ENCODE data around the gene GOLGA8N.
A peak's percentile ranks its signal among the peaks of the same experiment; 100 is the strongest.

DNA sequence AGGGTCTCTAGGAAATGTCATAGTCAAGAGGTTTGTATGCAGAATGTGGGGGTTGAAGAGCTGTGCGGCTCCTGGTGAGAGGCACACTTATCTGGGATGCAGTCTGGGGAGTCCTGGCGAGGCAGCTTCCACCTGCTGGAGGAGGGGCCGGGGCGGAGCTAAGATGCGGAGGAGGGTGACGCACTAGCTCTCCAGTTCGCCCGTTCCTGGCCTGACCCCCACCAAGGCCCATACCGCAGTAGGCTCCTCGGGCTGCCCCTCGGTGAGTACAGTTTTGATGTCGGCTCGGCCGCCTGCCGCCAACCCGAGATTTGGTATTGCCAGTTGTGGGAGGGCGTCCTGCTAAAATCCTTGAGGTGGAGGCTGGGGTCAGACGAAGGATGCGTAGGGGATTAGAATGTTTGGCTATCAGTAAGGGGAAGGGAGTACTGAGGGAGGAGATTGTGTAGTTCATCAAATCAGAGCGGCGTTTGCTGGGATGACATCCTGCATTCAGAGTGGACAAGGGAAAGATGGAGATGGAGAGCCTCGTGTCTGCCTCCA is 48.3 kb downstream of the GOLGA8N start, which contains the start of gene SCG5:
- peak; percentile 53 for TF ChIP-seq POLR2AphosphoS5 (IDR thresholded peaks at IDR 0.05; ENCODE audit: low read depth, low read length)
- no peak for TF ChIP-seq TAF1 (IDR thresholded peaks at IDR 0.05; ENCODE audit: borderline replicate concordance, insufficient read depth, low read length)
- TF ChIP-seq, protein P1, sequence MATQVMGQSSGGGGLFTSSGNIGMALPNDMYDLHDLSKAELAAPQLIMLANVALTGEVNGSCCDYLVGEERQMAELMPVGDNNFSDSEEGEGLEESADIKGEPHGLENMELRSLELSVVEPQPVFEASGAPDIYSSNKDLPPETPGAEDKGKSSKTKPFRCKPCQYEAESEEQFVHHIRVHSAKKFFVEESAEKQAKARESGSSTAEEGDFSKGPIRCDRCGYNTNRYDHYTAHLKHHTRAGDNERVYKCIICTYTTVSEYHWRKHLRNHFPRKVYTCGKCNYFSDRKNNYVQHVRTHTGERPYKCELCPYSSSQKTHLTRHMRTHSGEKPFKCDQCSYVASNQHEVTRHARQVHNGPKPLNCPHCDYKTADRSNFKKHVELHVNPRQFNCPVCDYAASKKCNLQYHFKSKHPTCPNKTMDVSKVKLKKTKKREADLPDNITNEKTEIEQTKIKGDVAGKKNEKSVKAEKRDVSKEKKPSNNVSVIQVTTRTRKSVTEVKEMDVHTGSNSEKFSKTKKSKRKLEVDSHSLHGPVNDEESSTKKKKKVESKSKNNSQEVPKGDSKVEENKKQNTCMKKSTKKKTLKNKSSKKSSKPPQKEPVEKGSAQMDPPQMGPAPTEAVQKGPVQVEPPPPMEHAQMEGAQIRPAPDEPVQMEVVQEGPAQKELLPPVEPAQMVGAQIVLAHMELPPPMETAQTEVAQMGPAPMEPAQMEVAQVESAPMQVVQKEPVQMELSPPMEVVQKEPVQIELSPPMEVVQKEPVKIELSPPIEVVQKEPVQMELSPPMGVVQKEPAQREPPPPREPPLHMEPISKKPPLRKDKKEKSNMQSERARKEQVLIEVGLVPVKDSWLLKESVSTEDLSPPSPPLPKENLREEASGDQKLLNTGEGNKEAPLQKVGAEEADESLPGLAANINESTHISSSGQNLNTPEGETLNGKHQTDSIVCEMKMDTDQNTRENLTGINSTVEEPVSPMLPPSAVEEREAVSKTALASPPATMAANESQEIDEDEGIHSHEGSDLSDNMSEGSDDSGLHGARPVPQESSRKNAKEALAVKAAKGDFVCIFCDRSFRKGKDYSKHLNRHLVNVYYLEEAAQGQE (IDR thresholded peaks at IDR 0.05; ENCODE audit: insufficient read depth in 1 of 2, low read depth in 2 of 2, low read length in 2 of 2): no peak
- TF ChIP-seq SIN3A (IDR thresholded peaks at IDR 0.05; ENCODE audit: borderline replicate concordance, insufficient read depth, low read length): no peak
- no peak for TF ChIP-seq FOXP2 (optimal IDR thresholded peaks at IDR 0.05; ENCODE audit: borderline replicate concordance, extremely low read depth, extremely low read length, insufficient read depth)

All from PFSK-1 (cell line).